Stomach smooth muscle (tissue), 2 donors: ENCODE measurements around the gene CACNA1E.
"Not testable (repeated sequence)": the region's sequence is repeated elsewhere in the genome, so short reads cannot be mapped to it uniquely, and the experiment has no call there.

Source experiments
- H3K27ac ChIP-seq: one replicate; pipeline ENCODE4 v1.7.0; 2013; ENCODE audit warnings: mild to moderate bottlenecking, low read length, inconsistent platforms
- H3K27me3 ChIP-seq, 2 donors: one replicate each; pipeline ENCODE4 v1.7.0; 2013; ENCODE audit warnings: low read length in 2 of 2; ENCODE audit not compliant: insufficient read depth in 2 of 2, control insufficient read depth in 1 of 2
- H3K36me3 ChIP-seq, 2 donors: one replicate each; pipeline ENCODE4 v1.7.0; 2013; ENCODE audit warnings: low read length in 2 of 2; ENCODE audit not compliant: control insufficient read depth in 2 of 2, insufficient read depth in 2 of 2
- H3K4me1 ChIP-seq: one replicate; pipeline ENCODE4 v1.7.0; 2013; ENCODE audit warnings: low read length; ENCODE audit not compliant: control insufficient read depth, insufficient read depth
- H3K4me3 ChIP-seq, 2 donors: one replicate each; pipeline ENCODE4 v1.7.0; 2013; ENCODE audit warnings: low read length in 2 of 2
- H3K9ac ChIP-seq, 2 donors: one replicate each; pipeline ENCODE4 v1.7.0; 2013; ENCODE audit warnings: low read length in 2 of 2, mild to moderate bottlenecking in 1 of 2
- H3K9me3 ChIP-seq, 2 donors: one replicate each; pipeline ENCODE4 v1.7.0; 2013; ENCODE audit warnings: low read length in 2 of 2; ENCODE audit not compliant: control insufficient read depth in 2 of 2
- donor health status: healthy.
- donor health status: Pancreatic carcinoma.

Gene CACNA1E

GRCh38 chr1:181821701-181822100 is 338.4 kb downstream of the CACNA1E start:
- Histone ChIP-seq H3K4me3 (no peak overlapping the region), H3K9me3 (no peaks in the 10 kb centered on the region), H3K27me3 (no peaks in the 10 kb centered on the region), H3K27ac (no peak overlapping the region), H3K9ac (no peak overlapping the region), H3K4me1 (no peaks in the 10 kb centered on the region), H3K36me3 (no peaks in the 10 kb centered on the region)

GRCh38 chr1:181832173-181832880 is 349.0 kb downstream of the CACNA1E start:
- not testable (repeated sequence) for H3K27me3 ChIP-seq, H3K27ac ChIP-seq

GRCh38 chr1:181846001-181846645 is 362.8 kb downstream of the CACNA1E start:
- Histone ChIP-seq H3K36me3 (no peaks in the 10 kb centered on the region), H3K4me1 (no peaks in the 10 kb centered on the region), H3K9me3 (peaks cover 0 to 5% of the 10 kb centered on the region in 2 donors), H3K27me3 (no peaks in the 10 kb centered on the region), H3K27ac (no peak overlapping the region), H3K9ac (no peak overlapping the region), H3K4me3 (no peak overlapping the region)

More at GRCh38 chr1:181832173-181832880, 349.0 kb downstream of the CACNA1E start:
- H3K4me3 ChIP-seq, H3K4me1 ChIP-seq, H3K9me3 ChIP-seq, H3K36me3 ChIP-seq, H3K9ac ChIP-seq: not testable (repeated sequence)

GRCh38 chr1:181846681-181847080 is 363.4 kb downstream of the CACNA1E start:
- H3K27me3 ChIP-seq: no peaks in the 10 kb centered on the region
- no peak overlapping the region for H3K4me3 ChIP-seq
- no peaks in the 10 kb centered on the region for H3K4me1 ChIP-seq
- no peak overlapping the region for H3K27ac ChIP-seq
- H3K36me3 ChIP-seq: no peaks in the 10 kb centered on the region
- H3K9me3 ChIP-seq: peaks cover 0 to 5% of the 10 kb centered on the region in 2 donors
- H3K9ac ChIP-seq: no peak overlapping the region

GRCh38 chr1:181849071-181849470 is 365.8 kb downstream of the CACNA1E start:
- Histone ChIP-seq H3K27me3 (no peaks in the 10 kb centered on the region), H3K4me1 (no peaks in the 10 kb centered on the region), H3K4me3 (no peak overlapping the region), H3K36me3 (no peaks in the 10 kb centered on the region), H3K9ac (no peak overlapping the region), H3K27ac (no peak overlapping the region), H3K9me3 (peaks cover 0 to 5% of the 10 kb centered on the region in 2 donors)

GRCh38 chr1:181854212-181854611 is 370.9 kb downstream of the CACNA1E start:
- H3K9me3 ChIP-seq, H3K27ac ChIP-seq, H3K27me3 ChIP-seq, H3K9ac ChIP-seq, H3K4me1 ChIP-seq, H3K36me3 ChIP-seq, H3K4me3 ChIP-seq: not testable (repeated sequence)

- H3K4me3 ChIP-seq: no peak overlapping the region
These were observed 372.1 kb downstream of the CACNA1E start for GRCh38 chr1:181855380-181855779.

More at GRCh38 chr1:181855380-181855779, 372.1 kb downstream of the CACNA1E start:
- H3K27ac ChIP-seq: no peak overlapping the region
- H3K9me3 ChIP-seq: no peaks in the 10 kb centered on the region
- no peak overlapping the region for H3K9ac ChIP-seq
- no peaks in the 10 kb centered on the region for H3K27me3 ChIP-seq
- H3K4me1 ChIP-seq: no peaks in the 10 kb centered on the region
- no peaks in the 10 kb centered on the region for H3K36me3 ChIP-seq
